ENCODE results near the gene PTPRK.

GRCh38 chr6:128057541-128057940 lies 462.9 kb downstream of the PTPRK start:
- TF ChIP-seq CTCF (IDR thresholded peaks at IDR 0.05) = no peak
- no peak for TF ChIP-seq POLR2A (IDR thresholded peaks at IDR 0.05)

Measured in lower leg skin (tissue), 3 donors.